Sigmoid colon (tissue), 4 donors: ENCODE results near the gene PNPLA8.

Source experiments
- CTCF ChIP-seq, 4 experiments: fragments of 450-650 bp in 3 of 4; fragments of 200-600 bp in 1 of 4; IDR thresholded peaks; one replicate each; pipeline ENCODE4 v1.5.1; 2016 to 2019; ENCODE audit warnings: antibody characterized with exemption in 4 of 4, mild to moderate bottlenecking in 3 of 4, moderate library complexity in 2 of 4
- POLR2A ChIP-seq, 2 donors: fragments of 450-650 bp; IDR thresholded peaks; one replicate each; pipeline ENCODE4 v1.6.1; 2016; ENCODE audit warnings: antibody characterized with exemption in 2 of 2, mild to moderate bottlenecking in 2 of 2, moderate library complexity in 2 of 2
- POLR2AphosphoS5 ChIP-seq, 4 donors: sonication (generic); formaldehyde crosslinking; IDR thresholded peaks; one replicate each; pipeline ENCODE4 v1.6.1; 2017; ENCODE audit warnings: antibody characterized with exemption in 4 of 4

- TF ChIP-seq CTCF (IDR thresholded peaks at IDR 0.05) (no peak), POLR2A (IDR thresholded peaks at IDR 0.05) (no peak), POLR2AphosphoS5 (IDR thresholded peaks at IDR 0.05) (no peak)
These were observed 68.9 kb downstream of the PNPLA8 start for GRCh38 chr7:108456845-108457540.
